HepG2 (cell line): ENCODE measurements around the gene GPR87. TPM values are rescaled to one million over a fixed set of nuclear protein-coding genes. Genes with fewer than 3 reads are reported as not detected.
A peak's percentile ranks its signal among the peaks of the same experiment; 100 is the strongest.

Experiments used
- ATAC-seq: fragments of 200-7000 bp; cut with Tn5 transposase; 3 replicates; pipeline ENCODE4 v1.9.1; 2020; ENCODE audit warnings: mild to moderate bottlenecking, moderate library complexity
- BruUV-seq: library from RNA; stranded (reverse); fragments of 400-500 nt; replicated peaks from 2 replicates; lab custom pipeline; 2021; lab: Mats Ljungman, UMichigan
- CTCF ChIA-PET: fragments of 300-600 bp; formaldehyde crosslinking; extraction: SDS; loops from one replicate; lab custom pipeline; 2021; ENCODE audit warnings: low total read pairs, inconsistent platforms, low intra/inter-chr PET ratio; lab: Yijun Ruan, JAX
- POLR2A ChIA-PET: fragments of 350-600 bp; sonication (Branson Sonifier 250); formaldehyde crosslinking; loops from one replicate; lab custom pipeline; 2020; ENCODE audit warnings: antibody characterized with exemption, inconsistent platforms; lab: Yijun Ruan, JAX
- DNase-seq: peaks from one replicate; pipeline ENCODE4 v3.0.0-alpha.2; 2015; ENCODE audit warnings: low spot score
- FAIRE-seq: peaks from 3 replicates; lab custom pipeline; 2011; peaks lifted over from hg19 to GRCh38; lab: Jason Lieb, UNC
- H2AFZ ChIP-seq: one replicate; pipeline ENCODE4 v1.6.1; 2011; ENCODE audit warnings: low read length, inconsistent platforms
- H3K27ac ChIP-seq: fragments of 300-600 bp; 3 replicates; pipeline ENCODE4 v1.8.0; 2011; ENCODE audit warnings: mixed run types, mild to moderate bottlenecking, mixed read lengths, low read length, inconsistent platforms; ENCODE audit not compliant: insufficient read depth; ENCODE audit errors: extremely low read length
- H3K27me3 ChIP-seq, 2 experiments: fragments of 200-600 bp in 1 of 2; 2 replicates in 1 of 2; 3 replicates in 1 of 2; pipeline versions ENCODE4 v1.6.0 to v1.8.0; 2011; ENCODE audit warnings: low read length in 2 of 2, mild to moderate bottlenecking in 2 of 2, moderate library complexity in 2 of 2, inconsistent platforms in 1 of 2; ENCODE audit not compliant: insufficient read depth in 2 of 2, control insufficient read depth in 1 of 2
- H3K36me3 ChIP-seq, 2 experiments: fragments of 200-600 bp in 1 of 2; replicated peaks in 1 of 2; 2 replicates in 1 of 2; 3 replicates in 1 of 2; pipeline versions ENCODE4 v1.5.1 to v1.8.0; 2011; ENCODE audit warnings: low read length in 2 of 2, inconsistent platforms in 1 of 2; ENCODE audit not compliant: insufficient read depth in 2 of 2, control insufficient read depth in 1 of 2
- H3K4me1 ChIP-seq: 2 replicates; pipeline ENCODE4 v1.5.1; 2012; ENCODE audit warnings: low read length, inconsistent platforms; ENCODE audit not compliant: insufficient read depth
- H3K4me2 ChIP-seq: 2 replicates; pipeline ENCODE4 v1.6.0; 2011; ENCODE audit warnings: low read depth, low read length, inconsistent platforms
- H3K4me3 ChIP-seq, 3 experiments: fragments of 200-600 bp in 1 of 3; sonication (generic), shearing (Covaris generic) in 1 of 3; replicated peaks in 1 of 3; 2 replicates each; pipeline ENCODE4 v1.5.1; 2011 to 2016; ENCODE audit warnings: low read length in 3 of 3, inconsistent platforms in 2 of 3, low read depth in 2 of 3, mild to moderate bottlenecking in 2 of 3, control low read depth in 1 of 3, mixed read lengths in 1 of 3; ENCODE audit not compliant: insufficient read depth in 1 of 3
- H3K79me2 ChIP-seq: one replicate; pipeline ENCODE4 v1.6.1; 2011; ENCODE audit warnings: low read length, inconsistent platforms; ENCODE audit not compliant: insufficient read depth
- H3K9ac ChIP-seq: 2 replicates; pipeline ENCODE4 v1.6.0; 2011; ENCODE audit warnings: mild to moderate bottlenecking, low read depth, low read length, inconsistent platforms; ENCODE audit not compliant: insufficient read depth
- H3K9me3 ChIP-seq: 2 replicates; pipeline ENCODE4 v1.5.1; 2012; ENCODE audit warnings: mild to moderate bottlenecking, low read length
- H4K20me1 ChIP-seq: 2 replicates; pipeline ENCODE4 v1.6.0; 2011; ENCODE audit warnings: inconsistent platforms, mild to moderate bottlenecking, low read length, moderate library complexity; ENCODE audit not compliant: insufficient read depth
- FLYWCH1 ChIP-seq: sonication (generic); formaldehyde crosslinking; IDR thresholded peaks from 2 replicates; pipeline ENCODE4 v1.8.1; 2023; ENCODE audit warnings: mild to moderate bottlenecking, missing genetic modification reagents
- FOSL1 ChIP-seq: sonication (generic); formaldehyde crosslinking; IDR thresholded peaks from 2 replicates; pipeline ENCODE4 v1.9.0; 2021; ENCODE audit warnings: missing genetic modification reagents, borderline replicate concordance
- GATAD1 ChIP-seq: IDR thresholded peaks from 2 replicates; pipeline ENCODE4 v1.6.1; 2016; ENCODE audit warnings: missing genetic modification reagents, missing compliant biosample characterization
- GFI1 ChIP-seq: sonication (generic); formaldehyde crosslinking; IDR thresholded peaks from 2 replicates; pipeline ENCODE4 v1.5.0; 2020; ENCODE audit warnings: missing genetic modification reagents, mild to moderate bottlenecking, borderline replicate concordance
- KDM6A ChIP-seq: IDR thresholded peaks from 2 replicates; pipeline ENCODE4 v1.6.1; 2016; ENCODE audit warnings: low read depth
- PTBP1 ChIP-seq: fragments of 200-400 bp; formaldehyde crosslinking; IDR thresholded peaks from 2 replicates; pipeline ENCODE4 v1.6.1; 2018; ENCODE audit warnings: low read length, low read depth; ENCODE audit not compliant: poor library complexity, severe bottlenecking
- SNAI1 ChIP-seq: sonication (generic); formaldehyde crosslinking; IDR thresholded peaks from 2 replicates; pipeline ENCODE4 v1.5.0; 2020; ENCODE audit warnings: mild to moderate bottlenecking, missing genetic modification reagents, borderline replicate concordance
- SRSF1 ChIP-seq: fragments of 200-400 bp; formaldehyde crosslinking; optimal IDR thresholded peaks from 2 replicates; pipeline ENCODE3; 2017; ENCODE audit warnings: mild to moderate bottlenecking, low read depth, low read length, moderate library complexity
- STAG1 ChIP-seq: sonication (generic); formaldehyde crosslinking; IDR thresholded peaks from 2 replicates; pipeline ENCODE4 v1.4.0; 2020; ENCODE audit warnings: missing genetic modification reagents
- TP53 ChIP-seq: sonication (generic); formaldehyde crosslinking; conservative IDR thresholded peaks from 2 replicates; pipeline ENCODE4 v1.4.0; 2020; ENCODE audit warnings: missing genetic modification reagents
- ZFP41 ChIP-seq: sonication (generic); formaldehyde crosslinking; IDR thresholded peaks from 2 replicates; pipeline ENCODE4 v1.4.0; 2020; ENCODE audit warnings: mild to moderate bottlenecking, missing genetic modification reagents, borderline replicate concordance
- ZFP90 ChIP-seq: sonication (generic); formaldehyde crosslinking; IDR thresholded peaks from 2 replicates; pipeline ENCODE4 v1.8.0; 2022; ENCODE audit warnings: missing genetic modification reagents, mild to moderate bottlenecking, inconsistent platforms, borderline replicate concordance
- ZNF33A ChIP-seq: sonication (generic); formaldehyde crosslinking; IDR thresholded peaks from 2 replicates; pipeline ENCODE4 v1.5.1; 2020; ENCODE audit warnings: missing genetic modification reagents, mild to moderate bottlenecking, moderate library complexity, borderline replicate concordance
- ZNF567 ChIP-seq: sonication (generic); formaldehyde crosslinking; IDR thresholded peaks from 2 replicates; pipeline ENCODE4 v1.8.1; 2023; ENCODE audit warnings: mild to moderate bottlenecking, missing genetic modification reagents, borderline replicate concordance
- ZNF619 ChIP-seq: sonication (generic); formaldehyde crosslinking; IDR thresholded peaks from 2 replicates; pipeline ENCODE4 v1.4.0; 2020; ENCODE audit warnings: mild to moderate bottlenecking, missing genetic modification reagents
- ZSCAN22 ChIP-seq: sonication (generic); formaldehyde crosslinking; IDR thresholded peaks from 2 replicates; pipeline ENCODE4 v1.4.0; 2020; ENCODE audit warnings: mild to moderate bottlenecking, missing genetic modification reagents
- WGBS: methylation state at CpG from one replicate; pipeline ENCODE4 v1.1.6; 2017; ENCODE audit warnings: low lambda C conversion rate; 5-methylcytosine and 5-hydroxymethylcytosine counted together
- in situ Hi-C: cut with HindIII; loops from 2 replicates; pipeline ENCODE4 v1.10.0; 2017; ENCODE audit warnings: low pct_unique_long_range_greater_than_20kb; ENCODE audit not compliant: extremely low pct_ligation_motif_present
- intact Hi-C: fragments of 100-400 bp; cut with micrococcal nuclease; formaldehyde crosslinking; loops from one replicate; pipeline ENCODE4 v1.10.0; 2022; ENCODE audit not compliant: unreplicated experiment
- polyA plus RNA-seq, 8 experiments: library from polyadenylated mRNA; depleted of rRNA in 3 of 8; stranded (reverse) in 7 of 8; unstranded in 1 of 8; fragments of >200 nt; fragmentation: Illumina TruSeq in 4 of 8; extraction: Trizol in 4 of 8; gene quantifications; 2 replicates each; pipeline versions ENCODE4 v1.2.1 to v1.2.3, GENCODE V29; 2011 to 2016; ENCODE audit warnings: low read depth in 4 of 8, missing spikeins in 1 of 8, mixed read lengths in 1 of 8; ENCODE audit not compliant: insufficient read depth in 1 of 8
- total RNA-seq, 5 experiments: library from RNA; depleted of rRNA; stranded (reverse); fragments of >200 nt; fragmentation: Illumina TruSeq; extraction: Trizol; gene quantifications; 2 replicates each; pipeline ENCODE4 v1.2.3, GENCODE V29; 2016; ENCODE audit warnings: low read depth in 1 of 5
- TF ChIP-seq, protein P1 (sequence below): sonication (generic); formaldehyde crosslinking; IDR thresholded peaks from 2 replicates; pipeline ENCODE4 v1.8.1; 2023; ENCODE audit warnings: mild to moderate bottlenecking, missing genetic modification reagents
- TF ChIP-seq, protein P2 (sequence below): sonication (generic); formaldehyde crosslinking; IDR thresholded peaks from 2 replicates; pipeline ENCODE4 v1.4.0; 2020; ENCODE audit warnings: missing genetic modification reagents, mild to moderate bottlenecking, borderline replicate concordance
- TF ChIP-seq, protein P3 (sequence below): IDR thresholded peaks from 2 replicates; pipeline ENCODE4 v1.6.1; 2016; ENCODE audit warnings: mild to moderate bottlenecking

Gene GPR87
- total and polyA plus RNA-seq, 2 of the 13 experiments (the other 11 are each of a cell fraction or from before 2014, with no cell fraction given): not detected

DNA sequence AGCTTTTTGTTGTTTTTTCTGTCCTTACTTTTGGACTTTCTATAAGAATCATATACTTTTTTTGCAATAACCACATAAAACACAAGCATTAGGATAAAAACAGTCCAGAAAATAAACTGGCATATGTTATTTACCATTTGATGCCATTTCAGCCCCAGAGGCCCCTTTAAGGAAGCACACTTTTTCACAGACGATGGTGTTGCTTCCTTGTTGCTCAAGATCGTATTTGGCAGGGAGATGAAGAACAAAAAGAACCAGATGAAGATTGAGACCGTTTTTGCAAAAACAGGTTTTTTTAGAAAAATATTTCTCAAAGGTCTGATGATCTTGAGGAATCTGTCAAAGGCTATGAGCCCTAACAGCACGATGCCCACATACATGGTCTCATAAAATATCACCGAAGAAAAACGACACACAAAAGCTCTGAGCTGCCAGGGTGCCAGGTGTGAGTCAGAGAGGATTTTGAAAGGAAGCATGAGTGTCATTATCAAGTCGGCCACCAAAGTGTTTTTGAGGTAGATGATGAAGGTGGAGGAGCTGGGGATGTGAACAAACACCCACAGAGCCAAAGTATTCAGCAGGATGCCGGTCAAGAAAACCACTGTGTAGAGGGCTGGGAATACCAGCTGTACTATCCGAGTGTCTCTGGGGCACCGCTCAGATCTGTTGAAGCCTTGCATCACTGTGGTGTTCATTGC, 11.8 kb upstream of the GPR87 start (continued):
- TF ChIP-seq, protein P1, sequence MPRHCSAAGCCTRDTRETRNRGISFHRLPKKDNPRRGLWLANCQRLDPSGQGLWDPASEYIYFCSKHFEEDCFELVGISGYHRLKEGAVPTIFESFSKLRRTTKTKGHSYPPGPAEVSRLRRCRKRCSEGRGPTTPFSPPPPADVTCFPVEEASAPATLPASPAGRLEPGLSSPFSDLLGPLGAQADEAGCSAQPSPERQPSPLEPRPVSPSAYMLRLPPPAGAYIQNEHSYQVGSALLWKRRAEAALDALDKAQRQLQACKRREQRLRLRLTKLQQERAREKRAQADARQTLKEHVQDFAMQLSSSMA (CRISPR knock-in tag): no peak
- TF ChIP-seq FOSL1 (CRISPR knock-in tag): no peak
- no peak for TF ChIP-seq ZSCAN22 (CRISPR knock-in tag)

DNA sequence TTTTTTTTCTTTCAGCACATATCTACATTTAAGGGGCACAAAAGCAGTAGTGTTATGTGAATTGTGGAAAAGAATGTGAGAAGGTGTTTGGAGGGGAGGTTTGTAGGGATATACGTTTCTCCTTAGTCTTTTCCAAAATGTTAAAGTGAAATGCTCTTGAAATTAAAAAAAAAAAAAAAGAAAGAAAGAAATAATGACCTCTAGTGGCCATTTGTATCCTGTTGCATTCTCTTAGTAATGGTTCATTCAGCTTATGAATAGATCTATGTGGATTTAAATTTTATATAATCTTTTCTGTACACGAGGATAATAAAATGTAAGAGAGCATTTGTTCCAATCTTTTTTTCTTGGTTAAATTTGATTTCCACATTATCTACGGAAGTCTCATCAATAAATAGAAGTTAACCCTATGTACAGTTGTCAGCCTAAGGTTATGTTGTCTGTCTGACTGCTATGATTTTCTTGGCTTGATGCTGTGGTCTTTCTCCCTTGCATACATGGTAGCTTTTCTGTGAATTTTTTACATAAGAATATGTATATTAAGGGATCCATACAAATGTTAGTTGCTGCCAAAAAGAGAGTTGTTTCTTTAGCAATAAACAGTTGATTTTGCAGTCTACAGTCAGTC, 11.1 kb upstream of the GPR87 start:
- H3K27ac ChIP-seq: no peak overlapping the region
- TF ChIP-seq, protein P2, sequence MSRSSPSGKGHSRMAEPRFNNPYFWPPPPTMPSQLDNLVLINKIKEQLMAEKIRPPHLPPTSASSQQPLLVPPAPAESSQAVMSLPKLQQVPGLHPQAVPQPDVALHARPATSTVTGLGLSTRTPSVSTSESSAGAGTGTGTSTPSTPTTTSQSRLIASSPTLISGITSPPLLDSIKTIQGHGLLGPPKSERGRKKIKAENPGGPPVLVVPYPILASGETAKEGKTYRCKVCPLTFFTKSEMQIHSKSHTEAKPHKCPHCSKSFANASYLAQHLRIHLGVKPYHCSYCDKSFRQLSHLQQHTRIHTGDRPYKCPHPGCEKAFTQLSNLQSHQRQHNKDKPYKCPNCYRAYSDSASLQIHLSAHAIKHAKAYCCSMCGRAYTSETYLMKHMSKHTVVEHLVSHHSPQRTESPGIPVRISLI (CRISPR knock-in tag): peak; percentile 48; the same call in 1 of the 2 replicates
- TF ChIP-seq FLYWCH1 (CRISPR knock-in tag) (no peak), SRSF1 (no peak), ZNF33A (no peak), TP53 (CRISPR knock-in tag) (no peak), GFI1 (no peak), PTBP1 (no peak), ZNF619 (CRISPR knock-in tag) (no peak), KDM6A (CRISPR knock-in tag) (no peak), GATAD1 (CRISPR knock-in tag) (no peak), STAG1 (CRISPR knock-in tag) (peak; percentile 9; the same call in 1 of the 2 replicates), ZFP90 (CRISPR knock-in tag) (no peak), SNAI1 (CRISPR knock-in tag) (no peak), ZNF567 (CRISPR knock-in tag) (no peak), ZFP41 (CRISPR knock-in tag) (no peak)
- TF ChIP-seq, protein P3, sequence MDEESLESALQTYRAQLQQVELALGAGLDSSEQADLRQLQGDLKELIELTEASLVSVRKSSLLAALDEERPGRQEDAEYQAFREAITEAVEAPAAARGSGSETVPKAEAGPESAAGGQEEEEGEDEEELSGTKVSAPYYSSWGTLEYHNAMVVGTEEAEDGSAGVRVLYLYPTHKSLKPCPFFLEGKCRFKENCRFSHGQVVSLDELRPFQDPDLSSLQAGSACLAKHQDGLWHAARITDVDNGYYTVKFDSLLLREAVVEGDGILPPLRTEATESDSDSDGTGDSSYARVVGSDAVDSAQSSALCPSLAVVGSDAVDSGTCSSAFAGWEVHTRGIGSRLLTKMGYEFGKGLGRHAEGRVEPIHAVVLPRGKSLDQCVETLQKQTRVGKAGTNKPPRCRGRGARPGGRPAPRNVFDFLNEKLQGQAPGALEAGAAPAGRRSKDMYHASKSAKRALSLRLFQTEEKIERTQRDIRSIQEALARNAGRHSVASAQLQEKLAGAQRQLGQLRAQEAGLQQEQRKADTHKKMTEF (CRISPR knock-in tag): no peak

More for the DNA sequence above, 11.1 kb upstream of the GPR87 start:
- H2AFZ ChIP-seq: no peak overlapping the region
- DNase-seq: no peak
- CTCF ChIA-PET: interaction anchor here (0.9 to 1.9 kb wide), 3 partner anchors 100 to 170 kb away, joined by 3 to 11 read pairs (median 3); no protein-coding TSS in a partner anchor
- no peaks in the 10 kb centered on the region for H4K20me1 ChIP-seq
- 2% methylated on average over 3 of the region's 3 CpGs for WGBS
- in situ Hi-C loops: no loop called here
- no peak overlapping the region for H3K4me2 ChIP-seq
- H3K36me3 ChIP-seq: no peaks in the 10 kb centered on the region
- H3K4me1 ChIP-seq: no peaks in the 10 kb centered on the region
- intact Hi-C loops: loop anchor here (1.0 kb wide), 3 partner anchors 37 to 161 kb away; no protein-coding TSS in a partner anchor
- POLR2A ChIA-PET: no interaction called here
- no peaks in the 10 kb centered on the region for H3K9me3 ChIP-seq
- no peaks in the 10 kb centered on the region for H3K27me3 ChIP-seq
- BruUV-seq: no TSS peak
- H3K4me3 ChIP-seq: no peak overlapping the region
- ATAC-seq: peak; percentile 32; the same call in 1 of the 3 replicates
- H3K79me2 ChIP-seq: no peaks in the 10 kb centered on the region
- no peak overlapping the region for H3K9ac ChIP-seq
- FAIRE-seq: peak; percentile 30
